Bronchial epithelial cell (primary cell): Measurements from ENCODE around the gene DYNLL1. TPM values are rescaled to one million over a fixed set of nuclear protein-coding genes. Genes with fewer than 3 reads are reported as not detected.
"Not testable (repeated sequence)": the region's sequence is repeated elsewhere in the genome, so short reads cannot be mapped to it uniquely, and the experiment has no call there.

ENCODE experiments used
- DNase-seq: peaks from one replicate; pipeline ENCODE4 v3.0.0-alpha.2; 2010; ENCODE audit warnings: low read depth
- FAIRE-seq: peaks from 2 replicates; lab custom pipeline; 2011; peaks lifted over from hg19 to GRCh38; lab: Jason Lieb, UNC
- H3K27me3 ChIP-seq: 2 replicates; pipeline ENCODE4 v1.5.1; 2011; ENCODE audit warnings: low read length; ENCODE audit not compliant: control insufficient read depth, insufficient read depth
- H3K36me3 ChIP-seq: 2 replicates; pipeline ENCODE4 v1.5.1; 2011; ENCODE audit warnings: low read length; ENCODE audit not compliant: control insufficient read depth, insufficient read depth
- H3K4me3 ChIP-seq: 2 replicates; pipeline ENCODE4 v1.5.1; 2011; ENCODE audit warnings: mild to moderate bottlenecking, low read depth, low read length, control low read depth
- total RNA-seq: library from RNA; depleted of rRNA; stranded (reverse); fragments of >200 nt; gene quantifications from 2 replicates; pipeline ENCODE4 v1.2.1, GENCODE V29; 2014
- TF ChIP-seq, protein P1 (sequence below): IDR thresholded peaks from 2 replicates; pipeline ENCODE4 v1.5.1; 2011; ENCODE audit warnings: mild to moderate bottlenecking, moderate library complexity, low read length, control low read depth, inconsistent platforms; ENCODE audit not compliant: insufficient read depth, severe bottlenecking

The DYNLL1 gene
- total RNA-seq, 1 donor from 2014 or later = 268 TPM

DNA sequence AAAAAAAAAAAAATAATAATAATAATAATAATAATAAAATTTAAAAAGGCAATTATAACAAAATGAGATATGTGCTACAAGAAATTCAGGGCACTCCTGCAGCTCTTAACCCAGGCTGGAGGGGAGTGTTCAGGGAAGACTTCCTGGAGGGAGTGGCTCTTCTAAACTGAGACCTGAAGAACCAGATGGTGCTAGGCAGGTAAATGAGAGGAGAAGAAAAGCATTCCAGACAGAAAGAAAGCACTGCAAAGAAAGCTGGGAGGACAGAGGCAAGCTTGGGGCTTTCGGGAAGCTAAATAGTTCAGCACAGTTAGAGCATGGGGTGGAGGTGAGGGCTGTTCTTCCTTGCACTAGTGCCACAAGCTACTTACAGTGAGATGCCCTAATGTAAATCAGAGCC is 16.5 kb upstream of the DYNLL1 start:
- Histone ChIP-seq H3K36me3 (no peaks in the 10 kb centered on the region), H3K27me3 (no peaks in the 10 kb centered on the region), H3K4me3 (no peak overlapping the region)
- no peak for DNase-seq
- TF ChIP-seq, protein P1, sequence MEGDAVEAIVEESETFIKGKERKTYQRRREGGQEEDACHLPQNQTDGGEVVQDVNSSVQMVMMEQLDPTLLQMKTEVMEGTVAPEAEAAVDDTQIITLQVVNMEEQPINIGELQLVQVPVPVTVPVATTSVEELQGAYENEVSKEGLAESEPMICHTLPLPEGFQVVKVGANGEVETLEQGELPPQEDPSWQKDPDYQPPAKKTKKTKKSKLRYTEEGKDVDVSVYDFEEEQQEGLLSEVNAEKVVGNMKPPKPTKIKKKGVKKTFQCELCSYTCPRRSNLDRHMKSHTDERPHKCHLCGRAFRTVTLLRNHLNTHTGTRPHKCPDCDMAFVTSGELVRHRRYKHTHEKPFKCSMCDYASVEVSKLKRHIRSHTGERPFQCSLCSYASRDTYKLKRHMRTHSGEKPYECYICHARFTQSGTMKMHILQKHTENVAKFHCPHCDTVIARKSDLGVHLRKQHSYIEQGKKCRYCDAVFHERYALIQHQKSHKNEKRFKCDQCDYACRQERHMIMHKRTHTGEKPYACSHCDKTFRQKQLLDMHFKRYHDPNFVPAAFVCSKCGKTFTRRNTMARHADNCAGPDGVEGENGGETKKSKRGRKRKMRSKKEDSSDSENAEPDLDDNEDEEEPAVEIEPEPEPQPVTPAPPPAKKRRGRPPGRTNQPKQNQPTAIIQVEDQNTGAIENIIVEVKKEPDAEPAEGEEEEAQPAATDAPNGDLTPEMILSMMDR = no peak
- no peak for FAIRE-seq

DNA sequence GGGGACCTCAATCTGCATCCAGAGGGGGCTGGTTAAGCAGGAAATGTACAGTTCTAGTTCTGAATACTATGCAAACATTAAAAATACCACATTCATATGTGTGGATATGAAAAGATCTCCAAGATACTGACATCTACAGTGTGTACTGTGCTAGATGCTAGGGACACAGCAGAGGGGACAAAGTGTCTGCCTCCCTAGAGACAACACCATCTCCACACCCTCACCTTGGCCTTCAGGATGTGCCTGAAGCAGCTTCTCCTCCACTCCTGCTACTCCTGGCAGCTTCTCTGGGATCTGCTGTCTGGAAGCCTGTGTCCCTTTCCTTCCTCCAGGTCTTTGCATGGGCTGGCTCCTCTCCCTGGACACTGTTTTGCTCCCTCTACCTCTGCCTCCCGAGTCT is 15.7 kb upstream of the DYNLL1 start:
- no peak overlapping the region for H3K4me3 ChIP-seq
- H3K27me3 ChIP-seq = no peaks in the 10 kb centered on the region
- FAIRE-seq = no peak
- no peak for DNase-seq
- no peaks in the 10 kb centered on the region for H3K36me3 ChIP-seq
- TF ChIP-seq, protein P1 = no peak

- Histone ChIP-seq H3K4me3 (no peak overlapping the region), H3K27me3 (no peaks in the 10 kb centered on the region), H3K36me3 (no peaks in the 10 kb centered on the region)
- DNase-seq = no peak
- no peak for FAIRE-seq
- TF ChIP-seq, protein P1 = no peak
Observed at GRCh38 chr12:120481022-120481767, 14.7 kb upstream of the DYNLL1 start.

GRCh38 chr12:120483621-120484020 is 12.3 kb upstream of the DYNLL1 start:
- FAIRE-seq (no peak), DNase-seq (no peak)
- H3K36me3 ChIP-seq = no peaks in the 10 kb centered on the region
- TF ChIP-seq, protein P1 = no peak
- no peak overlapping the region for H3K4me3 ChIP-seq
- no peaks in the 10 kb centered on the region for H3K27me3 ChIP-seq

DNA sequence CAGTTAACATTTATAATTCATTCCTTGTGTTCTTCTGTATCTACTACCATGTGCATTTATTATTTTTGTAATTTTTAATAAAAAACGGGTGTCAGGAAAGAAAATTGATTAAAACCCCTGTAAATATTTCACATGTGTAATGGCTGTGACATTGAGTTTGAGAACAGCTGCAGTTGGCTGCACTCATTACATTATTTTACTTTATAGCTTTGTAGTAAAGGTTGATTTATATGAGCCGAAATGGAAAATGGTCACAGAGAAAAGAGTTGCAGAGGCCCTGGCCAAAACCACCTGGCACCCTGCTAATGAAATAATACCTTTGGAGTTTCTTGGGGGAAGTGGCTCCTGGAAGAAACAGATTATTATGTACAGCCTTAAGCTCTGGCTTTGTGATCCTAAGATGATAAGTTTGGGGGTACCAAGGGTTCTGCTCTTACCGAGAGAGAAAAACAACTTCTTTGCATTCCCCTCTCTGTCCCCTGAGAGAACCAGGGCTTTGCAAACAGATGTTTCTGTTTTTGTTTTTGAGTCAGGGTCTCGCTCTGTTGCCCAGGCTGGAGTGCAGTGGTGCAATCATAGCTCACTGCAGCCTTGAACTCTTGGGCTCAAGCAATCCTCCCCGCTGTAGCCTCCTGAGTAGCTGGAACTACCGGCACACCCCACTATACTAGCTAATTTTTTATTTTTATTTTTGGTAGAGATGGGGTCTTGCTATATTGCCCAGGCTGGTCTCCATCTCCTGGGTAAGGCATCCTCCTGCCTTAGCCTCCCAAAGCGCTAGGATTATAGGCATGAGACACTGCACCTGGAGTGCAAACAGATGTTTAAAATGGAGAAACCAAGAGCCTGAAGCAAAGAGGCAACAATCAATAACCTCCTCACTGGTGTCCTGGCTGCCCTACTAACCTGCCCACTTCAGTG is 9.7 kb upstream of the DYNLL1 start:
- TF ChIP-seq, protein P1 = no peak
- no peaks in the 10 kb centered on the region for H3K36me3 ChIP-seq
- FAIRE-seq = no peak
- no peak for DNase-seq
- no peak overlapping the region for H3K4me3 ChIP-seq
- H3K27me3 ChIP-seq = no peaks in the 10 kb centered on the region

- not testable (repeated sequence) for H3K4me3 ChIP-seq, H3K27me3 ChIP-seq, FAIRE-seq
Observed at GRCh38 chr12:120487552-120487951, 8.4 kb upstream of the DYNLL1 start.

More at GRCh38 chr12:120487552-120487951, 8.4 kb upstream of the DYNLL1 start:
- H3K36me3 ChIP-seq, DNase-seq: not testable (repeated sequence)
